Loucy (cell line): ENCODE measurements around the gene RFX6.
"Not testable (repeated sequence)": the region's sequence is repeated elsewhere in the genome, so short reads cannot be mapped to it uniquely, and the experiment has no call there.

Experiments
- H2AFZ ChIP-seq: fragments of 200-600 bp; sonication (generic); 2 replicates; pipeline ENCODE4 v1.6.0; 2016; ENCODE audit warnings: antibody characterized with exemption, mild to moderate bottlenecking, low read length, moderate library complexity
- H3F3A ChIP-seq: fragments of 200-600 bp; 2 replicates; pipeline ENCODE4 v1.6.0; 2016; ENCODE audit warnings: antibody characterized with exemption, low read depth, mild to moderate bottlenecking
- H3K27me3 ChIP-seq: fragments of 200-600 bp; sonication (generic); 2 replicates; pipeline ENCODE4 v1.6.1; 2014; ENCODE audit warnings: low read length, mild to moderate bottlenecking; ENCODE audit not compliant: insufficient read depth, poor library complexity, severe bottlenecking
- H3K36me3 ChIP-seq: fragments of 200-600 bp; sonication (generic); 2 replicates; pipeline ENCODE4 v1.6.1; 2016; ENCODE audit warnings: low read length; ENCODE audit not compliant: insufficient read depth
- H3K4me1 ChIP-seq: fragments of 200-600 bp; sonication (generic); 2 replicates; pipeline ENCODE4 v1.5.1; 2014; ENCODE audit warnings: low read length, mild to moderate bottlenecking; ENCODE audit not compliant: insufficient read depth, poor library complexity, severe bottlenecking
- H3K4me2 ChIP-seq: fragments of 200-600 bp; sonication (generic); 2 replicates; pipeline ENCODE4 v1.6.0; 2014; ENCODE audit warnings: antibody characterized with exemption, low read length, low read depth, mild to moderate bottlenecking; ENCODE audit not compliant: poor library complexity, severe bottlenecking
- H3K4me3 ChIP-seq: fragments of 200-600 bp; sonication (generic); 2 replicates; pipeline ENCODE4 v1.5.1; 2014; ENCODE audit warnings: low read length, mild to moderate bottlenecking, mixed read lengths; ENCODE audit not compliant: poor library complexity, severe bottlenecking
- H3K79me2 ChIP-seq: fragments of 200-600 bp; sonication (generic); 2 replicates; pipeline ENCODE4 v1.6.1; 2014; ENCODE audit warnings: low read length; ENCODE audit not compliant: insufficient read depth
- H3K9ac ChIP-seq: fragments of 200-600 bp; sonication (generic); 2 replicates; pipeline ENCODE4 v1.6.0; 2014; ENCODE audit warnings: mild to moderate bottlenecking, low read depth, low read length, moderate library complexity; ENCODE audit not compliant: poor library complexity, severe bottlenecking
- H3K9me2 ChIP-seq: fragments of 200-600 bp; sonication (generic); replicated peaks from 2 replicates; pipeline ENCODE4 v1.6.1; 2016; ENCODE audit warnings: low read depth, low read length, mixed read lengths
- H3K9me3 ChIP-seq: fragments of 200-600 bp; sonication (generic); 2 replicates; pipeline ENCODE4 v1.6.1; 2014; ENCODE audit warnings: mild to moderate bottlenecking, antibody characterized with exemption, low read length, low read depth; ENCODE audit not compliant: insufficient read depth
- H4K20me1 ChIP-seq: fragments of 200-600 bp; sonication (generic); 2 replicates; pipeline ENCODE4 v1.6.0; 2014; ENCODE audit warnings: antibody characterized with exemption, low read length, mild to moderate bottlenecking; ENCODE audit not compliant: insufficient read depth, poor library complexity, severe bottlenecking
- EZH2phosphoT487 ChIP-seq: fragments of 200-600 bp; IDR thresholded peaks from 2 replicates; pipeline ENCODE4 v1.6.1; 2018; ENCODE audit warnings: antibody characterized with exemption, mild to moderate bottlenecking, moderate library complexity, borderline replicate concordance
- TF ChIP-seq, protein P1 (sequence below): fragments of 200-600 bp; sonication (generic); conservative IDR thresholded peaks from 2 replicates; pipeline ENCODE4 v1.5.1; 2014; ENCODE audit warnings: mild to moderate bottlenecking, antibody characterized with exemption, low read length

Gene RFX6

DNA sequence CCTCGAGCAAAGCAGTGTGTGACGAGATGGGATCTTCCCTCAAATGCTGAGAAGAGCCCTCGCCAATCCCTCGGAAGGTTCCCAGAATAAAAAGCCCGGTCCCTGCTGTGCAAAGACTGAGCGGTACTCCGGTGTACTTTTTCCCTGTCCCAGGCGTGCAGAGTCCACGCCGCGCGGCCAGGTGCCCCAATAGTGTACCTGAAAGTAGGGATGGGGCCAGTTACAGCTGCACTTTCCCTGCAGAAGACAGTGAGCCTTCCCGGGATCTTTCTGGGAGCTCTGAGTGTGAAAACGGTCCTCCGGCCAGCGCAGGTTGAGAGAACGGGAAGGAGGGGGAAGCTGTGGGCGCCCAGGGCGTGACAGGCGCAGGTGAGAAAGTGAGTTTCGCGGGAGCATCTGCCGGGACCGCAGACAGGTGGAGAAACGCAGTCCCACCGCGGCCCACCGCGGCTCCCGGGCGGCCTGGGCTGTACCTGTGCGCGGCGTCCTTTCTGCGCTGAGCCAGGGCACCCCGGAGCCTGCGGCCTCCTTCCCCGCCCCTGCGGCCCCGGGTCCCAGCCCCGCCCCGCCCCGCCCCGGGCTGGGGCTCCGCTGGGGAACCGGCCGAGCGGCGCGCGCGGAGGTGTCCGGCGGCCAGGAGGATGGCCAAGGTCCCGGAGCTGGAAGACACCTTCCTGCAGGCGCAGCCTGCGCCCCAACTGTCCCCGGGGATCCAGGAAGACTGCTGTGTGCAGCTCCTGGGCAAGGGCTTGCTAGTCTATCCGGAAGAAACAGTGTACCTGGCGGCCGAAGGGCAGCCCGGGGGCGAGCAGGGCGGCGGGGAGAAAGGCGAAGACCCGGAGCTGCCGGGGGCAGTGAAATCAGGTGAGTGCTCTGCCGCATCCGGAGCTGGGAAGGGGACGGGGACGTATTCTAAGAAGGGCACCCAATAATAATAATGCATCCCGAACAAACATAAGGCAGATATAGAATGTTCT lies at the start of gene RFX6:
Gene RFX6 (plus strand): TSS at position 608 of the 977 bp plus-strand sequence. CDS start 34 bp downstream, at position 642.
- Histone ChIP-seq H3K4me2 (no peak within 1 kb of the TSS), H3K27me3 (no peaks in the 10 kb centered on the region), H4K20me1 (no peaks in the 10 kb centered on the region), H3K4me3 (no peak within 1 kb of the TSS), H3K79me2 (no peaks in the 10 kb centered on the region), H3K9me3 (no peaks in the 10 kb centered on the region), H3K9ac (no peak within 1 kb of the TSS), H3F3A (no peaks in the 10 kb centered on the region), H3K36me3 (no peaks in the 10 kb centered on the region), H3K4me1 (no peaks in the 10 kb centered on the region), H2AFZ (no peak within 1 kb of the TSS), H3K9me2 (no peaks in the 10 kb centered on the region)
- TF ChIP-seq, protein P1, sequence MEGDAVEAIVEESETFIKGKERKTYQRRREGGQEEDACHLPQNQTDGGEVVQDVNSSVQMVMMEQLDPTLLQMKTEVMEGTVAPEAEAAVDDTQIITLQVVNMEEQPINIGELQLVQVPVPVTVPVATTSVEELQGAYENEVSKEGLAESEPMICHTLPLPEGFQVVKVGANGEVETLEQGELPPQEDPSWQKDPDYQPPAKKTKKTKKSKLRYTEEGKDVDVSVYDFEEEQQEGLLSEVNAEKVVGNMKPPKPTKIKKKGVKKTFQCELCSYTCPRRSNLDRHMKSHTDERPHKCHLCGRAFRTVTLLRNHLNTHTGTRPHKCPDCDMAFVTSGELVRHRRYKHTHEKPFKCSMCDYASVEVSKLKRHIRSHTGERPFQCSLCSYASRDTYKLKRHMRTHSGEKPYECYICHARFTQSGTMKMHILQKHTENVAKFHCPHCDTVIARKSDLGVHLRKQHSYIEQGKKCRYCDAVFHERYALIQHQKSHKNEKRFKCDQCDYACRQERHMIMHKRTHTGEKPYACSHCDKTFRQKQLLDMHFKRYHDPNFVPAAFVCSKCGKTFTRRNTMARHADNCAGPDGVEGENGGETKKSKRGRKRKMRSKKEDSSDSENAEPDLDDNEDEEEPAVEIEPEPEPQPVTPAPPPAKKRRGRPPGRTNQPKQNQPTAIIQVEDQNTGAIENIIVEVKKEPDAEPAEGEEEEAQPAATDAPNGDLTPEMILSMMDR: no peak
- no peak for TF ChIP-seq EZH2phosphoT487

DNA sequence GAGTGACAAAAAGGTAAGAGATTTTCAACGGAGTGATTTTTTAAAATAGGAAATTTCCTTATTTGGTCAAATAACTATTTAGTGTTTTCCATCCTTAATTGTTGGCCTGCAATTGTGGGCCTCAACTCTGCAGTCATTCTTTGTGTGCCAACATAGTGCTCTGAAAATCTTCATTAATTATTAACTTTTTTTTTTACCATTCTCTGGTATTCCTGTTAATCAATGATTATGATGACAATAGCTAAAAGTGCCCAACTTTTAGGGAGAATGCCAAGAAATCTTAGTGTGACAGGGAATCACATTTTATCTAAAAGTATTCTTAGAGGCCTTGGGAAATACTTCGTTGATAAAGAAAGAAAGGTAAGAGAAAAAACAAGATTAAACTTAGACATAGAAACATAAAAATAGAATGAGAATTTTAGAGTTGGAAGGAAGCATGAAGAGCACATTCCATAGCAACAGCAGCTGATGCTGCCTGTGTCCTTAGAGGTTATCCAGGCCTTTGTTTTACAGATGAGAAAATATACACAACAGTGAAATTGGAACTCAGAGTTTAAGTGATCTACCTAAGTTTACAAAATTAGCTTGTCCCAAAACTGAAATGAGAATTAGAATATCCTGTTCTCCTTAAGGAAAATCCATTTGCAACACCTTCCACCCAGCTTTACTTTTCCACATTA lies 49.3 kb upstream of the RFX6 start:
- H3K79me2 ChIP-seq: no peaks in the 10 kb centered on the region
- H3K9me2 ChIP-seq: no peaks in the 10 kb centered on the region
- H3K36me3 ChIP-seq: no peaks in the 10 kb centered on the region
- no peaks in the 10 kb centered on the region for H4K20me1 ChIP-seq
- no peaks in the 10 kb centered on the region for H3K9me3 ChIP-seq
- H3F3A ChIP-seq: no peaks in the 10 kb centered on the region
- no peaks in the 10 kb centered on the region for H3K27me3 ChIP-seq
- no peak overlapping the region for H2AFZ ChIP-seq
- H3K4me2 ChIP-seq: no peak overlapping the region
- TF ChIP-seq, protein P1: no peak
- TF ChIP-seq EZH2phosphoT487: no peak
- H3K4me1 ChIP-seq: no peaks in the 10 kb centered on the region
- H3K9ac ChIP-seq: no peak overlapping the region
- no peak overlapping the region for H3K4me3 ChIP-seq

DNA sequence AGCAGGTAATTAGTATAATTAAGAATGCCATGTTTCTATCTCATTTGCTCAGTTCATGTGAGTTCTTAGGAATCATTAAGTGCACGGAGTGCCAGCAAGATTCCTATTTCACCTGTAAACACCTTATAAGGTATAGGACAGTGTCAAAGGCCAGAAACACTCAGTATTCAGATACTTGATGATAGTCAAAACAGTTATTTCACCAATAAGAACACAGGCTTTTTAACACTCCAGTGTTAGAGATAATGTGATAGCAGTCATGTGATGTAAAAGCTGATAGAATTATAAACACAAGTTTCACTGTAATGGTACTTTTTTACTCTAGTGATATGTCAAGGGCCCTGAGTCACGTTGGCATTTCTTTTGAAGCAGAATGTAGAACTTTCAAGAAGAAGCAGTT lies 48.1 kb upstream of the RFX6 start, which contains the start of gene GPRC6A:
Gene GPRC6A (minus strand): TSS at position 101 of the 400 bp plus-strand sequence. CDS start 70 bp downstream, at position 31.
- Histone ChIP-seq H3K9ac (no peak within 1 kb of the TSS), H3K9me2 (no peaks in the 10 kb centered on the region), H3K4me3 (no peak within 1 kb of the TSS), H4K20me1 (no peaks in the 10 kb centered on the region), H3K36me3 (no peaks in the 10 kb centered on the region), H3K4me1 (no peaks in the 10 kb centered on the region), H2AFZ (no peak within 1 kb of the TSS), H3K79me2 (no peaks in the 10 kb centered on the region), H3K9me3 (no peaks in the 10 kb centered on the region), H3F3A (no peaks in the 10 kb centered on the region), H3K4me2 (no peak within 1 kb of the TSS), H3K27me3 (no peaks in the 10 kb centered on the region)
- no peak for TF ChIP-seq EZH2phosphoT487
- TF ChIP-seq, protein P1: no peak

DNA sequence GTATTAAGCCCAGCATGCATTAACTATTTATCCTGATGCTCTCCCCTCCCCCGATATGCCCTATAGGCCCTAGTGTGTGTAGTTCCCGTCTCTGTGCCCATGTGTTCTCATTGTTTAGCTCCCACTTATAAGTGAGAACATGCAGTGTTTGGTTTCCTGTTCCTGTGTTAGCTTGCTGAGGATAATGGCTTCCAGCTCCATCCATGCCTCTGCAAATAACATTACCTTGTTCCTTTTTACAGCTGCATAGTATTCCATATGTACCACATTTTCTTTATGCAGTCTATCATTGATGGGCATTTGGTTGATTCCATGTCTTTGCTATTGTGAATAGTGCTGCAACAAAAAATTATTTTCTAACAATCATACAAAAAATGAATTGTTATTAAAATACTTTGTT lies 42.5 kb upstream of the RFX6 start:
- H3K9me2 ChIP-seq, H2AFZ ChIP-seq, H3F3A ChIP-seq, H3K36me3 ChIP-seq, H3K4me3 ChIP-seq, H3K27me3 ChIP-seq, H3K9me3 ChIP-seq, H3K9ac ChIP-seq, H4K20me1 ChIP-seq, H3K4me1 ChIP-seq, H3K79me2 ChIP-seq, H3K4me2 ChIP-seq: not testable (repeated sequence)
